H1 (cell line): ENCODE data around the gene SUPT20H. TPM values are rescaled to one million over a fixed set of nuclear protein-coding genes. Genes with fewer than 3 reads are reported as not detected.

Source experiments
- CHD2 ChIP-seq: IDR thresholded peaks from 2 replicates; pipeline ENCODE4 v1.6.1; 2012; ENCODE audit warnings: low read length, improper control_type of control experiment
- polyA plus RNA-seq, 7 experiments: library from polyadenylated mRNA; depleted of rRNA in 3 of 7; stranded (reverse) in 5 of 7; unstranded in 2 of 7; fragments of >200 nt in 5 of 7; fragments of 200-250 nt in 2 of 7; gene quantifications; 1 replicate in 5 of 7; 2 replicates in 1 of 7; 4 replicates in 1 of 7; pipeline versions ENCODE4 v1.2.1 to v1.2.3, GENCODE V29; 2011 to 2013; ENCODE audit warnings: missing spikeins in 2 of 7, mixed read lengths in 2 of 7
- total RNA-seq: library from RNA; stranded (reverse); fragmentation: NEBNext Ultra II Directional; extraction: Animal tissue kit (Norgen Biotek cat#: 25700); gene quantifications from 2 replicates; pipeline ENCODE4 v1.2.1, GENCODE V29; 2021
- TF ChIP-seq, protein P1 (sequence below): fragments of 300-600 bp; sonication (generic); IDR thresholded peaks from 2 replicates; pipeline ENCODE4 v1.7.1; 2012; ENCODE audit warnings: low read length, moderate library complexity, mild to moderate bottlenecking, inconsistent platforms; ENCODE audit not compliant: insufficient replicate concordance
- TF ChIP-seq, protein P2 (sequence below): IDR thresholded peaks from 2 replicates; pipeline ENCODE4 v1.6.1; 2011; ENCODE audit warnings: low read depth, mild to moderate bottlenecking, low read length; ENCODE audit not compliant: insufficient read depth
- TF ChIP-seq, protein P3 (sequence below), 3 experiments: IDR thresholded peaks; 1 replicate in 2 of 3; 2 replicates in 1 of 3; pipeline versions ENCODE4 v1.5.1 to v1.6.1; 2011; ENCODE audit warnings: low read length in 3 of 3, mild to moderate bottlenecking in 3 of 3, inconsistent platforms in 2 of 3, low read depth in 1 of 3, moderate library complexity in 1 of 3; ENCODE audit not compliant: insufficient read depth in 1 of 3; ENCODE audit errors: control extremely low read depth in 1 of 3

SUPT20H gene
- total and polyA plus RNA-seq, 2 of the 8 experiments (the other 6 are each of a cell fraction or from before 2014, with no cell fraction given) = 69.2 to 75.1 TPM

DNA sequence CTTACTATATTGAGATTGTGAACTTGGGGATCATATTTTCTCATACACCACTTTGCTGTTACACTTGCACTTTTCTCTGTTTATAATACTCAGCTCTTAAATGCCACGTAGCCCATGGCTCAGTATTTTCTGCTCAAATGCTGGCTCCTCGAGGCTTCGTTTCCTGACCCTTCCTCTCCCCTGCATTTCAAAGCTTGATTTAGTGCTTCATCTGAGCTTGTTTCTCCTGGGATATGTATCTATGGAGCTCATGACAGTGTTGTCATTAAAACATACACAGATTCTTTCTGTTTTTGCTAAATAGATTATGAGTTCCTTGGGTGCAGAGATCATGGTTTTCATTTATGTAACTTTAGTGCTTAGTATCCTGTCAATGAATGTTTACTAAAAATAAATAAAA, 34.6 kb upstream of the SUPT20H start (continued):
- TF ChIP-seq, protein P1, sequence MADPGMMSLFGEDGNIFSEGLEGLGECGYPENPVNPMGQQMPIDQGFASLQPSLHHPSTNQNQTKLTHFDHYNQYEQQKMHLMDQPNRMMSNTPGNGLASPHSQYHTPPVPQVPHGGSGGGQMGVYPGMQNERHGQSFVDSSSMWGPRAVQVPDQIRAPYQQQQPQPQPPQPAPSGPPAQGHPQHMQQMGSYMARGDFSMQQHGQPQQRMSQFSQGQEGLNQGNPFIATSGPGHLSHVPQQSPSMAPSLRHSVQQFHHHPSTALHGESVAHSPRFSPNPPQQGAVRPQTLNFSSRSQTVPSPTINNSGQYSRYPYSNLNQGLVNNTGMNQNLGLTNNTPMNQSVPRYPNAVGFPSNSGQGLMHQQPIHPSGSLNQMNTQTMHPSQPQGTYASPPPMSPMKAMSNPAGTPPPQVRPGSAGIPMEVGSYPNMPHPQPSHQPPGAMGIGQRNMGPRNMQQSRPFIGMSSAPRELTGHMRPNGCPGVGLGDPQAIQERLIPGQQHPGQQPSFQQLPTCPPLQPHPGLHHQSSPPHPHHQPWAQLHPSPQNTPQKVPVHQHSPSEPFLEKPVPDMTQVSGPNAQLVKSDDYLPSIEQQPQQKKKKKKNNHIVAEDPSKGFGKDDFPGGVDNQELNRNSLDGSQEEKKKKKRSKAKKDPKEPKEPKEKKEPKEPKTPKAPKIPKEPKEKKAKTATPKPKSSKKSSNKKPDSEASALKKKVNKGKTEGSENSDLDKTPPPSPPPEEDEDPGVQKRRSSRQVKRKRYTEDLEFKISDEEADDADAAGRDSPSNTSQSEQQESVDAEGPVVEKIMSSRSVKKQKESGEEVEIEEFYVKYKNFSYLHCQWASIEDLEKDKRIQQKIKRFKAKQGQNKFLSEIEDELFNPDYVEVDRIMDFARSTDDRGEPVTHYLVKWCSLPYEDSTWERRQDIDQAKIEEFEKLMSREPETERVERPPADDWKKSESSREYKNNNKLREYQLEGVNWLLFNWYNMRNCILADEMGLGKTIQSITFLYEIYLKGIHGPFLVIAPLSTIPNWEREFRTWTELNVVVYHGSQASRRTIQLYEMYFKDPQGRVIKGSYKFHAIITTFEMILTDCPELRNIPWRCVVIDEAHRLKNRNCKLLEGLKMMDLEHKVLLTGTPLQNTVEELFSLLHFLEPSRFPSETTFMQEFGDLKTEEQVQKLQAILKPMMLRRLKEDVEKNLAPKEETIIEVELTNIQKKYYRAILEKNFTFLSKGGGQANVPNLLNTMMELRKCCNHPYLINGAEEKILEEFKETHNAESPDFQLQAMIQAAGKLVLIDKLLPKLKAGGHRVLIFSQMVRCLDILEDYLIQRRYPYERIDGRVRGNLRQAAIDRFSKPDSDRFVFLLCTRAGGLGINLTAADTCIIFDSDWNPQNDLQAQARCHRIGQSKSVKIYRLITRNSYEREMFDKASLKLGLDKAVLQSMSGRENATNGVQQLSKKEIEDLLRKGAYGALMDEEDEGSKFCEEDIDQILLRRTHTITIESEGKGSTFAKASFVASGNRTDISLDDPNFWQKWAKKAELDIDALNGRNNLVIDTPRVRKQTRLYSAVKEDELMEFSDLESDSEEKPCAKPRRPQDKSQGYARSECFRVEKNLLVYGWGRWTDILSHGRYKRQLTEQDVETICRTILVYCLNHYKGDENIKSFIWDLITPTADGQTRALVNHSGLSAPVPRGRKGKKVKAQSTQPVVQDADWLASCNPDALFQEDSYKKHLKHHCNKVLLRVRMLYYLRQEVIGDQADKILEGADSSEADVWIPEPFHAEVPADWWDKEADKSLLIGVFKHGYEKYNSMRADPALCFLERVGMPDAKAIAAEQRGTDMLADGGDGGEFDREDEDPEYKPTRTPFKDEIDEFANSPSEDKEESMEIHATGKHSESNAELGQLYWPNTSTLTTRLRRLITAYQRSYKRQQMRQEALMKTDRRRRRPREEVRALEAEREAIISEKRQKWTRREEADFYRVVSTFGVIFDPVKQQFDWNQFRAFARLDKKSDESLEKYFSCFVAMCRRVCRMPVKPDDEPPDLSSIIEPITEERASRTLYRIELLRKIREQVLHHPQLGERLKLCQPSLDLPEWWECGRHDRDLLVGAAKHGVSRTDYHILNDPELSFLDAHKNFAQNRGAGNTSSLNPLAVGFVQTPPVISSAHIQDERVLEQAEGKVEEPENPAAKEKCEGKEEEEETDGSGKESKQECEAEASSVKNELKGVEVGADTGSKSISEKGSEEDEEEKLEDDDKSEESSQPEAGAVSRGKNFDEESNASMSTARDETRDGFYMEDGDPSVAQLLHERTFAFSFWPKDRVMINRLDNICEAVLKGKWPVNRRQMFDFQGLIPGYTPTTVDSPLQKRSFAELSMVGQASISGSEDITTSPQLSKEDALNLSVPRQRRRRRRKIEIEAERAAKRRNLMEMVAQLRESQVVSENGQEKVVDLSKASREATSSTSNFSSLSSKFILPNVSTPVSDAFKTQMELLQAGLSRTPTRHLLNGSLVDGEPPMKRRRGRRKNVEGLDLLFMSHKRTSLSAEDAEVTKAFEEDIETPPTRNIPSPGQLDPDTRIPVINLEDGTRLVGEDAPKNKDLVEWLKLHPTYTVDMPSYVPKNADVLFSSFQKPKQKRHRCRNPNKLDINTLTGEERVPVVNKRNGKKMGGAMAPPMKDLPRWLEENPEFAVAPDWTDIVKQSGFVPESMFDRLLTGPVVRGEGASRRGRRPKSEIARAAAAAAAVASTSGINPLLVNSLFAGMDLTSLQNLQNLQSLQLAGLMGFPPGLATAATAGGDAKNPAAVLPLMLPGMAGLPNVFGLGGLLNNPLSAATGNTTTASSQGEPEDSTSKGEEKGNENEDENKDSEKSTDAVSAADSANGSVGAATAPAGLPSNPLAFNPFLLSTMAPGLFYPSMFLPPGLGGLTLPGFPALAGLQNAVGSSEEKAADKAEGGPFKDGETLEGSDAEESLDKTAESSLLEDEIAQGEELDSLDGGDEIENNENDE = no peak
- TF ChIP-seq CHD2 = no peak
- TF ChIP-seq, protein P2, sequence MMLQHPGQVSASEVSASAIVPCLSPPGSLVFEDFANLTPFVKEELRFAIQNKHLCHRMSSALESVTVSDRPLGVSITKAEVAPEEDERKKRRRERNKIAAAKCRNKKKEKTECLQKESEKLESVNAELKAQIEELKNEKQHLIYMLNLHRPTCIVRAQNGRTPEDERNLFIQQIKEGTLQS = no peak
- TF ChIP-seq, protein P3, sequence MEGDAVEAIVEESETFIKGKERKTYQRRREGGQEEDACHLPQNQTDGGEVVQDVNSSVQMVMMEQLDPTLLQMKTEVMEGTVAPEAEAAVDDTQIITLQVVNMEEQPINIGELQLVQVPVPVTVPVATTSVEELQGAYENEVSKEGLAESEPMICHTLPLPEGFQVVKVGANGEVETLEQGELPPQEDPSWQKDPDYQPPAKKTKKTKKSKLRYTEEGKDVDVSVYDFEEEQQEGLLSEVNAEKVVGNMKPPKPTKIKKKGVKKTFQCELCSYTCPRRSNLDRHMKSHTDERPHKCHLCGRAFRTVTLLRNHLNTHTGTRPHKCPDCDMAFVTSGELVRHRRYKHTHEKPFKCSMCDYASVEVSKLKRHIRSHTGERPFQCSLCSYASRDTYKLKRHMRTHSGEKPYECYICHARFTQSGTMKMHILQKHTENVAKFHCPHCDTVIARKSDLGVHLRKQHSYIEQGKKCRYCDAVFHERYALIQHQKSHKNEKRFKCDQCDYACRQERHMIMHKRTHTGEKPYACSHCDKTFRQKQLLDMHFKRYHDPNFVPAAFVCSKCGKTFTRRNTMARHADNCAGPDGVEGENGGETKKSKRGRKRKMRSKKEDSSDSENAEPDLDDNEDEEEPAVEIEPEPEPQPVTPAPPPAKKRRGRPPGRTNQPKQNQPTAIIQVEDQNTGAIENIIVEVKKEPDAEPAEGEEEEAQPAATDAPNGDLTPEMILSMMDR (IDR thresholded peaks at IDR 0.05; ENCODE audit: control extremely low read depth in 1 of 3, insufficient read depth in 1 of 3, low read depth in 1 of 3, low read length in 3 of 3) = no peak
